DMS114 treated with DMSO at 0.1 percent for 48 hours (cell line): Measurements from ENCODE around the gene RADIL.
A peak's percentile ranks its signal among the peaks of the same experiment; 100 is the strongest.
"Not testable (repeated sequence)": the region's sequence is repeated elsewhere in the genome, so short reads cannot be mapped to it uniquely, and the experiment has no call there.

ENCODE experiments used
- DNase-seq: peaks from one replicate; lab custom pipeline; 2025; ENCODE audit not compliant: unreplicated experiment; lab: John Stamatoyannopoulos, UW

RADIL gene

GRCh38 chr7:4883372-4884144 lies at the start of gene RADIL:
RADIL (minus strand) TSS chr7:4883716; CDS start chr7:4878139, 5,577 bp downstream.
- DNase-seq = peak; percentile 80

GRCh38 chr7:4931943-4932342 lies 48.4 kb upstream of the RADIL start:
- no peak for DNase-seq

- no peak for DNase-seq
These were observed 45.5 kb upstream of the RADIL start for GRCh38 chr7:4929005-4929404.

GRCh38 chr7:4928445-4928844 lies 44.9 kb upstream of the RADIL start:
- DNase-seq = no peak

- no peak for DNase-seq
These were observed 36.7 kb upstream of the RADIL start for GRCh38 chr7:4919969-4920766.

- no peak for DNase-seq
These were observed 32.6 kb upstream of the RADIL start for GRCh38 chr7:4916113-4916512.

- DNase-seq = no peak
These were observed 27.8 kb upstream of the RADIL start for GRCh38 chr7:4911111-4911828.

- DNase-seq = no peak
These were observed 23.2 kb upstream of the RADIL start for GRCh38 chr7:4906682-4907081.

GRCh38 chr7:4905171-4905570 lies 21.7 kb upstream of the RADIL start:
- DNase-seq = no peak

GRCh38 chr7:4904346-4904745 lies 20.8 kb upstream of the RADIL start:
- no peak for DNase-seq

GRCh38 chr7:4895766-4896165 lies 12.2 kb upstream of the RADIL start:
- DNase-seq = no peak

GRCh38 chr7:4894482-4894881 lies 11.0 kb upstream of the RADIL start:
- DNase-seq = no peak

- DNase-seq = no peak
These were observed 10.5 kb upstream of the RADIL start for GRCh38 chr7:4893929-4894475.

GRCh38 chr7:4893188-4893587 lies 9.7 kb upstream of the RADIL start:
- not testable (repeated sequence) for DNase-seq

- DNase-seq = not testable (repeated sequence)
These were observed 8.0 kb upstream of the RADIL start for GRCh38 chr7:4891522-4891921.

GRCh38 chr7:4889682-4890081 lies 6.2 kb upstream of the RADIL start:
- DNase-seq = no peak

- no peak for DNase-seq
These were observed 4.6 kb upstream of the RADIL start for GRCh38 chr7:4888161-4888560.

- DNase-seq = no peak
These were observed 3.2 kb upstream of the RADIL start for GRCh38 chr7:4886671-4887070.

GRCh38 chr7:4885317-4885807 lies 1.8 kb upstream of the RADIL start:
- no peak for DNase-seq

GRCh38 chr7:4884164-4884563 lies 648 bp upstream of the RADIL start:
- no peak for DNase-seq

- no peak for DNase-seq
These were observed 514 bp downstream of the RADIL start for GRCh38 chr7:4883033-4883371.
